Osteoblast (primary cell): Measurements from ENCODE around the gene VPS52. TPM values are rescaled to one million over a fixed set of nuclear protein-coding genes. Genes with fewer than 3 reads are reported as not detected.

Experiments used
- DNase-seq: peaks from one replicate; pipeline ENCODE4 v3.0.0; 2011; ENCODE audit warnings: low spot score, mixed read lengths; ENCODE audit not compliant: insufficient read length; ENCODE audit errors: missing footprints
- H2AFZ ChIP-seq: 2 replicates; pipeline ENCODE4 v1.6.0; 2011; ENCODE audit warnings: mild to moderate bottlenecking, low read length
- H3K27ac ChIP-seq: 2 replicates; pipeline ENCODE4 v1.5.1; 2011; ENCODE audit warnings: mild to moderate bottlenecking, low read depth, low read length, moderate library complexity
- H3K27me3 ChIP-seq: 2 replicates; pipeline ENCODE4 v1.6.0; 2012; ENCODE audit warnings: mild to moderate bottlenecking, control low read depth, inconsistent platforms, low read length, moderate library complexity; ENCODE audit not compliant: insufficient read depth
- H3K36me3 ChIP-seq: 2 replicates; pipeline ENCODE4 v1.5.1; 2011; ENCODE audit warnings: mild to moderate bottlenecking, low read length, control low read depth, moderate library complexity; ENCODE audit not compliant: insufficient read depth
- H3K4me1 ChIP-seq: 2 replicates; pipeline ENCODE4 v1.5.1; 2011; ENCODE audit warnings: mild to moderate bottlenecking, low read length, control low read depth, moderate library complexity; ENCODE audit not compliant: insufficient read depth
- H3K4me2 ChIP-seq: 2 replicates; pipeline ENCODE4 v1.6.0; 2011; ENCODE audit warnings: mild to moderate bottlenecking, low read length; ENCODE audit not compliant: insufficient read depth
- H3K4me3 ChIP-seq: fragments of 200-600 bp; sonication (generic); 3 replicates; pipeline ENCODE4 v1.5.1; 2012; ENCODE audit warnings: mild to moderate bottlenecking, low read length, inconsistent platforms; ENCODE audit not compliant: insufficient read depth
- H3K79me2 ChIP-seq: 2 replicates; pipeline ENCODE4 v1.6.0; 2012; ENCODE audit warnings: mild to moderate bottlenecking, low read length, control low read depth, inconsistent platforms; ENCODE audit not compliant: insufficient read depth
- H3K9me3 ChIP-seq: 2 replicates; pipeline ENCODE4 v1.5.1; 2011; ENCODE audit warnings: low read depth, low read length, control low read depth
- H4K20me1 ChIP-seq: 2 replicates; pipeline ENCODE4 v1.6.0; 2012; ENCODE audit warnings: mild to moderate bottlenecking, low read length, control low read depth; ENCODE audit not compliant: insufficient read depth
- total RNA-seq: library from RNA; depleted of rRNA; stranded (reverse); fragments of >200 nt; gene quantifications from 2 replicates; pipeline ENCODE4 v1.2.3, GENCODE V29; 2012
- TF ChIP-seq, protein P1 (sequence below): IDR thresholded peaks from 2 replicates; pipeline ENCODE4 v1.5.1; 2011; ENCODE audit warnings: mild to moderate bottlenecking, low read depth, low read length, moderate library complexity; ENCODE audit errors: extremely low read depth

Gene VPS52
- total RNA-seq, 1 donor, result 42.7 TPM

DNA sequence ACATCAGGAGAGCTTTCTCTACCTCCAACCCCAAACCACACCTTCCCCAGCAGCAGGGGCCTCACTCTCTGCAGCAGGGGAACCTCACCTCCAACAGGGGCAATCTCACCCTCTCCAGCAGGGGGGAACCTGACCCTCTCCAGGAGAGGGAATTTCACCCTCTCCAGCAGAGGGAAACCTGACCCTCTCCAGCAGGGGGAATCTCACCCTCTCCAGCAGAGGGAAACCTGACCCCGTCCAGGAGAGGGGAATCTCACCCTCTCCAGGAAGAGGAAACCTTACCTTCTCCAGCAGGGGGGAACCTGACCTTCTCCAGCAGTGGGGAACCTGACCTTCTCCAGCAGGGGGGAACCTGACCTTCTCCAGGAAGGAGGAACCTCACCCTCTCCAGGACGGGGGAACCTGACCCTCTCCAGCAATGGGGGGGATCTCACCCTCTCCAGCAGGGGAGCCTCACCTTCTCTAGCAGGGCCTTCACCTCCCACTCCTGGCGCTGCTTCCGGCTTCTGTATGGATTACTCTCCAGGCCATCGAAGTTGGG, 8.4 kb upstream of the VPS52 start:
- no peak overlapping the region for H2AFZ ChIP-seq
- peak; percentile 91 for DNase-seq
- peaks cover 72% of the 10 kb centered on the region for H3K36me3 ChIP-seq
- H3K4me1 ChIP-seq, result peaks cover 18% of the 10 kb centered on the region
- no peak overlapping the region for H3K27ac ChIP-seq
- H3K4me3 ChIP-seq, result no peak overlapping the region
- no peaks in the 10 kb centered on the region for H3K9me3 ChIP-seq
- H3K4me2 ChIP-seq, result no peak overlapping the region
- H3K27me3 ChIP-seq, result no peaks in the 10 kb centered on the region
- H4K20me1 ChIP-seq, result peaks cover 28% of the 10 kb centered on the region
- H3K79me2 ChIP-seq, result peaks cover 9% of the 10 kb centered on the region
- TF ChIP-seq, protein P1, sequence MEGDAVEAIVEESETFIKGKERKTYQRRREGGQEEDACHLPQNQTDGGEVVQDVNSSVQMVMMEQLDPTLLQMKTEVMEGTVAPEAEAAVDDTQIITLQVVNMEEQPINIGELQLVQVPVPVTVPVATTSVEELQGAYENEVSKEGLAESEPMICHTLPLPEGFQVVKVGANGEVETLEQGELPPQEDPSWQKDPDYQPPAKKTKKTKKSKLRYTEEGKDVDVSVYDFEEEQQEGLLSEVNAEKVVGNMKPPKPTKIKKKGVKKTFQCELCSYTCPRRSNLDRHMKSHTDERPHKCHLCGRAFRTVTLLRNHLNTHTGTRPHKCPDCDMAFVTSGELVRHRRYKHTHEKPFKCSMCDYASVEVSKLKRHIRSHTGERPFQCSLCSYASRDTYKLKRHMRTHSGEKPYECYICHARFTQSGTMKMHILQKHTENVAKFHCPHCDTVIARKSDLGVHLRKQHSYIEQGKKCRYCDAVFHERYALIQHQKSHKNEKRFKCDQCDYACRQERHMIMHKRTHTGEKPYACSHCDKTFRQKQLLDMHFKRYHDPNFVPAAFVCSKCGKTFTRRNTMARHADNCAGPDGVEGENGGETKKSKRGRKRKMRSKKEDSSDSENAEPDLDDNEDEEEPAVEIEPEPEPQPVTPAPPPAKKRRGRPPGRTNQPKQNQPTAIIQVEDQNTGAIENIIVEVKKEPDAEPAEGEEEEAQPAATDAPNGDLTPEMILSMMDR, result peak; percentile 78

DNA sequence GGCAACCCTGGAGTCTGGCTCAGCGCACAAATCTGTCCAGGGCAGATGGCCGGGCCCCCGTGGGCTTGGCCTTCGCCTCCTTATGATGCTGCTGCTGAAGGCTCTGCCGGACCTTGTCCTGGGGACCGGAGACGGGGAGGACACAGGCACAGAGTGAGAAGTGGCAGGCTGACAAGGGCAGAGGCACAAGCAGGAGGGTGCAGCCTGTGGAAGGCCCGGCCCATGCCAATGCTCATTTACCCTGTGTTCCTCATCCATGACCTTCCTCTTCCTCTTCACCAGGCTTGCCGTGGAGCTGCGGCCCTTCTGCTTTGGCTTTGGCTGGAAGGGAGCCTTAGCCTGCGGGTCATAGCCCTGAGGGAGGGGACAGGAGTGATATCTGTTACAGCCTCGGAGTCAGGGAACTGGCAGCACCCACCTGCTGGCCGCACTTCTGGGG, 7.6 kb upstream of the VPS52 start:
- TF ChIP-seq, protein P1, result no peak
- Histone ChIP-seq H3K4me1 (peaks cover 25% of the 10 kb centered on the region), H3K27ac (no peak overlapping the region), H4K20me1 (peaks cover 36% of the 10 kb centered on the region), H3K79me2 (peaks cover 16% of the 10 kb centered on the region), H3K4me2 (no peak overlapping the region), H3K36me3 (peaks cover 72% of the 10 kb centered on the region), H3K9me3 (no peaks in the 10 kb centered on the region), H2AFZ (no peak overlapping the region), H3K4me3 (no peak overlapping the region), H3K27me3 (no peaks in the 10 kb centered on the region)
- peak; percentile 30 for DNase-seq

DNA sequence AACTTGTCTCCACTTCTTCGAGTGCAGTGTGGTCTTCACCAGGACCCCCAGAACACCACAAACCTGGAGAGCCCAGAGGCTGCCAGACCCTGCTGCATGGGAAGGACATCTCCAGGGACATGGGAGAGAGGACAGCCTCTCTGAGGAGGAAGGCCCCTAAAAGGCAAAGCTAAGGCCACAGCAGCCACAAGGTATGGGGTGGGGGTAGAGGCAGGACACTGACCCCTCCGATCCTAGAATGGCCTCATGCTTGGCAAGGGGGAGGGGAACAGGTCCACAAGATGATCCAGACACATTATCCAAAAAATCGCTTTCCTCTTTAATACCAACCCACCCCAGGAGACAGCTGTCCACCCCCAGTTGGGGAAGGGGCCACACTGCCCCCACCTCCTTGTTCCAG, 7.1 kb upstream of the VPS52 start:
- Histone ChIP-seq H3K27me3 (no peaks in the 10 kb centered on the region), H3K9me3 (no peaks in the 10 kb centered on the region), H3K27ac (no peak overlapping the region), H4K20me1 (peaks cover 41% of the 10 kb centered on the region), H3K4me2 (no peak overlapping the region), H3K4me3 (no peak overlapping the region), H3K36me3 (peaks cover 74% of the 10 kb centered on the region), H3K4me1 (peaks cover 30% of the 10 kb centered on the region), H2AFZ (no peak overlapping the region), H3K79me2 (peaks cover 21% of the 10 kb centered on the region)
- DNase-seq, result peak; percentile 85
- TF ChIP-seq, protein P1, result no peak

DNA sequence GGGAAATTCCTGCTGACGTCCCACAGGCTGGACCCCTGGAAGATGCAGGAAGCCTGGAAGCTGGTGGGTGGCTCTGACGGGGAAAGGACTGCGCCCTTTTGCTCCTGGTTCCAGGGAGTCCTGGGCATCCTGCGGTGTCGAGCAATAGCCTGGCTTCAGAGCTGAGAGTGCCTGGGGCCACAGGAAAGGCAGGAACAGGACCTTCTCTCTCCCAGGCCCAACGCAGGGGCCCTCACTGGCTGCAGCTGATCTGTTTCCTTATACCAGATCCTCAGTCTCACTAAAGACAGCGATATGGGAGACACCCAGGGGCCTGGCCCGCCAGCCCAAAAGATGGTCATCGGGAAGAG, 6.7 kb upstream of the VPS52 start:
- TF ChIP-seq, protein P1, result no peak

More for the DNA sequence above, 6.7 kb upstream of the VPS52 start:
- H3K27ac ChIP-seq, result no peak overlapping the region
- no peak overlapping the region for H3K4me3 ChIP-seq
- H3K27me3 ChIP-seq, result no peaks in the 10 kb centered on the region
- H3K4me1 ChIP-seq, result peaks cover 34% of the 10 kb centered on the region
- no peak for DNase-seq
- H3K4me2 ChIP-seq, result no peak overlapping the region
- H4K20me1 ChIP-seq, result peaks cover 45% of the 10 kb centered on the region
- peaks cover 75% of the 10 kb centered on the region for H3K36me3 ChIP-seq
- H3K9me3 ChIP-seq, result no peaks in the 10 kb centered on the region
- peaks cover 26% of the 10 kb centered on the region for H3K79me2 ChIP-seq
- no peak overlapping the region for H2AFZ ChIP-seq
